Common myeloid progenitor, CD34-positive (primary cell): Measurements from ENCODE around the gene ZFAND6.

Experiments used
- CTCF ChIA-PET: fragments of 350-600 bp; sonication (Branson Sonifier 250); formaldehyde crosslinking; loops from one replicate; lab custom pipeline; 2021; ENCODE audit warnings: antibody characterized with exemption; lab: Charles Lee
- POLR2A ChIA-PET: fragments of 350-600 bp; sonication (Branson Sonifier 250); formaldehyde crosslinking; loops from one replicate; lab custom pipeline; 2021; ENCODE audit warnings: antibody characterized with exemption; lab: Charles Lee
- DNase-seq, 3 donors: peaks; one replicate each; pipeline versions ENCODE4 v3.0.0 to v3.0.0-alpha.2; 2013
- H3K27ac ChIP-seq, 2 experiments: 1 replicate in 1 of 2; 2 replicates in 1 of 2; pipeline ENCODE4 v1.7.0; 2013; ENCODE audit warnings: inconsistent platforms in 2 of 2, low read length in 2 of 2, mild to moderate bottlenecking in 2 of 2, low read depth in 1 of 2, moderate library complexity in 1 of 2; ENCODE audit not compliant: severe bottlenecking in 2 of 2, insufficient read depth in 1 of 2, poor library complexity in 1 of 2
- H3K27me3 ChIP-seq, 5 experiments: replicated peaks in 2 of 5; 1 replicate in 3 of 5; 2 replicates in 2 of 5; pipeline versions ENCODE4 v1.6.1 to v1.7.0; 2013; ENCODE audit warnings: low read length in 4 of 5, mild to moderate bottlenecking in 2 of 5, moderate library complexity in 2 of 5, inconsistent platforms in 1 of 5; ENCODE audit not compliant: insufficient read depth in 5 of 5, control insufficient read depth in 4 of 5
- H3K36me3 ChIP-seq, 4 experiments: 1 replicate in 2 of 4; 2 replicates in 2 of 4; pipeline versions ENCODE4 v1.6.1 to v1.7.0; 2013; ENCODE audit warnings: low read length in 3 of 4, control low read depth in 1 of 4, mild to moderate bottlenecking in 1 of 4; ENCODE audit not compliant: control insufficient read depth in 4 of 4, insufficient read depth in 4 of 4
- H3K4me1 ChIP-seq, 4 experiments: 1 replicate in 3 of 4; 2 replicates in 1 of 4; pipeline versions ENCODE4 v1.6.1 to v1.7.1; 2013; ENCODE audit warnings: low read length in 3 of 4, mild to moderate bottlenecking in 3 of 4, control low read depth in 1 of 4, inconsistent platforms in 1 of 4, moderate library complexity in 1 of 4; ENCODE audit not compliant: control insufficient read depth in 4 of 4, insufficient read depth in 4 of 4; ENCODE audit errors: control extremely low read depth in 1 of 4
- H3K4me3 ChIP-seq, 7 experiments: 1 replicate in 4 of 7; 2 replicates in 3 of 7; pipeline versions ENCODE4 v1.5.1 to v1.7.0; 2013; ENCODE audit warnings: mild to moderate bottlenecking in 7 of 7, low read length in 6 of 7, moderate library complexity in 6 of 7, inconsistent platforms in 2 of 7, low read depth in 2 of 7, control low read depth in 1 of 7; ENCODE audit not compliant: insufficient read depth in 4 of 7, control insufficient read depth in 1 of 7; ENCODE audit errors: extremely low read depth in 1 of 7
- H3K9me3 ChIP-seq, 5 experiments: 1 replicate in 4 of 5; 2 replicates in 1 of 5; pipeline versions ENCODE4 v1.6.1 to v1.7.1; 2013; ENCODE audit warnings: low read length in 4 of 5, mild to moderate bottlenecking in 2 of 5, inconsistent platforms in 1 of 5, low read depth in 1 of 5, moderate library complexity in 1 of 5; ENCODE audit not compliant: control insufficient read depth in 4 of 5, insufficient read depth in 2 of 5; ENCODE audit errors: control extremely low read depth in 1 of 5
- WGBS: methylation state at CpG from one replicate; pipeline ENCODE4 v1.1.5; 2013; ENCODE audit not compliant: insufficient coverage; 5-methylcytosine and 5-hydroxymethylcytosine counted together

The ZFAND6 gene

DNA sequence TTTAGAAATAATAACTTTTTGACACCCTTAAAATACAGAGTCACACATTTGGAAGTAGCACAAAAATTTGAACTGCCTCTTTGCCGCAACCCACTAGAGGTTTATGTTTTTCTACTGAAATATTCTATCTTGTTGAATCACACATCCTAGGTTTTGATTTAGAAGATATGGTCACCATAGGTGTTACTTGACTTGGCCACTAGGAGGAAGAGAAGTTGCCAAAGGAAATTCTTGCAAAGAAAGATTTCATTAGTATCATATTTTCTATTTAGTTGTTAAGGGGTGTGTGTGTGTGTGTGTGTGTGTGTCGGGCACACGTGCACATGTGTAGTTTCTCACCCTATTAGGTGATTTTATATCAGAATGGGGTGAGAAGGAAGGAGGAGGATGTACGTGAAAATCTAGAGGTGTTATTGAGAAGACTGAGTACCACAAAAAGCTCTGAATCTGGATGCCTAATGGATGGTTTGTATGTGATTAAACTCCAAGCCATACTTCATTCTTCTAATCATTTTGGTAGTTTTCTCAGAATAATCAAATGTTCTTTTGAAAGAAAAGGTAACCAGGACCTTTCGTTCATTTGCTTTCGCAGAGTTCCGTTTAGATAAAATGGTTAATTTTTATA lies 31.5 kb downstream of the ZFAND6 start:
- no peaks in the 10 kb centered on the region for H3K27me3 ChIP-seq
- POLR2A ChIA-PET = interaction anchor here (0.6 kb wide), 1 partner anchor 48 kb away, joined by 3 read pairs; no protein-coding TSS in a partner anchor
- H3K4me1 ChIP-seq = peaks cover 0 to 42% (median 3%) of the 10 kb centered on the region in 4 experiments
- DNase-seq = peak; percentile 58 to 77 (median 62)
- WGBS = no CpG with 5 or more reads among the region's 7 CpGs
- peaks cover 0 to 2% (median 0%) of the 10 kb centered on the region in 4 experiments for H3K36me3 ChIP-seq
- CTCF ChIA-PET = interaction anchor here (1.0 to 3.1 kb wide), 8 partner anchors 10 to 82 kb away, joined by 3 to 12 read pairs (median 5); no protein-coding TSS in a partner anchor
- no peaks in the 10 kb centered on the region for H3K9me3 ChIP-seq
- peak overlapping the region in 1 of 2 experiments; percentile 2 for H3K27ac ChIP-seq
- H3K4me3 ChIP-seq = no peak overlapping the region

DNA sequence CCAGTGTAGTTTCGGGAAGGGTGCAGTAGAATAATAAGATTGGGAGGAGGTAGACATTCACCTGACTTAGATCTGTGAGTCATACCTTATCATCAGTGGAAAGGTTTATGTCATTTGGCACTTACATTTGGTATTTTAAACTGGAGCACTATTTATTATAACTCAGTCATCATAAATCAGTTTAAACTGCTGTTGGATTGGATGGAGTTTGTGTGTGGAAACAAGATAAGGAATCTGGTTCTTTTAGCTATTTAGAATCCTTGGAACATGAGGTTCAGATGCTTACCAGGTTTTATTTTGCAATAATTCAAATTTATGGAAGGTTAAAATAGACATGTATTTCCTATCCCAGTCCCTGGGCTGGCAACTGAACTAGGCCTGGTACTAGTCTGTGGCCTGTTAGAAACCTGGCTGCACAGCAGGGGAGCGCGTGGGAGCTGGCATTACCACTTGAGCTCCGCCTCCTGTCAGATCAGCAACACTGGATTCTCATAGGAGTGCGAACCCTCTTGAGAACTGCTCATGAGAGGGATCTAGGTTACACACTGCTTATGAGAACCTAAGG lies 34.5 kb downstream of the ZFAND6 start:
- no peak overlapping the region for H3K4me3 ChIP-seq
- H3K9me3 ChIP-seq = no peaks in the 10 kb centered on the region
- WGBS = 38% methylated on average over 4 of the region's 5 CpGs
- no peaks in the 10 kb centered on the region for H3K27me3 ChIP-seq
- peak; percentile 33 to 76 (median 60) for DNase-seq
- H3K36me3 ChIP-seq = no peaks in the 10 kb centered on the region
- peaks cover 0 to 40% (median 3%) of the 10 kb centered on the region in 4 experiments for H3K4me1 ChIP-seq
- ChIA-PET POLR2A (interaction anchor here (0.6 kb wide), 1 partner anchor 10 kb away, joined by 3 read pairs; no protein-coding TSS in a partner anchor), CTCF (interaction anchor here (0.6 to 1.8 kb wide), 3 partner anchors 10 to 40 kb away, joined by 3 to 6 read pairs (median 3); no protein-coding TSS in a partner anchor)
- H3K27ac ChIP-seq = no peak overlapping the region

GRCh38 chr15:80095511-80095910 lies 36.0 kb downstream of the ZFAND6 start:
- H3K4me3 ChIP-seq = no peak overlapping the region
- no peaks in the 10 kb centered on the region for H3K9me3 ChIP-seq
- DNase-seq = no peak
- no peaks in the 10 kb centered on the region for H3K36me3 ChIP-seq
- ChIA-PET CTCF (interaction anchor here (0.8 kb wide), 1 partner anchor 27 kb away, joined by 3 read pairs; no protein-coding TSS in a partner anchor), POLR2A (interaction anchor here (0.6 kb wide), 2 partner anchors 13 to 1463 kb away, joined by 3 read pairs; no protein-coding TSS in a partner anchor)
- peaks cover 0 to 30% (median 4%) of the 10 kb centered on the region in 4 experiments for H3K4me1 ChIP-seq
- H3K27ac ChIP-seq = no peak overlapping the region
- 81% methylated on average over 2 of the region's 4 CpGs for WGBS
- H3K27me3 ChIP-seq = no peaks in the 10 kb centered on the region

GRCh38 chr15:80095969-80096368 lies 36.5 kb downstream of the ZFAND6 start:
- ChIA-PET CTCF (interaction anchor here (0.8 kb wide), 1 partner anchor 26 kb away, joined by 3 read pairs; no protein-coding TSS in a partner anchor), POLR2A (interaction anchor here (0.6 kb wide), 2 partner anchors 13 to 1462 kb away, joined by 3 read pairs; no protein-coding TSS in a partner anchor)
- WGBS = no CpG with 5 or more reads among the region's 3 CpGs
- DNase-seq = no peak
- no peaks in the 10 kb centered on the region for H3K36me3 ChIP-seq
- no peak overlapping the region for H3K27ac ChIP-seq
- H3K4me3 ChIP-seq = no peak overlapping the region
- H3K4me1 ChIP-seq = peaks cover 0 to 28% (median 3%) of the 10 kb centered on the region in 4 experiments
- H3K9me3 ChIP-seq = no peaks in the 10 kb centered on the region
- no peaks in the 10 kb centered on the region for H3K27me3 ChIP-seq

DNA sequence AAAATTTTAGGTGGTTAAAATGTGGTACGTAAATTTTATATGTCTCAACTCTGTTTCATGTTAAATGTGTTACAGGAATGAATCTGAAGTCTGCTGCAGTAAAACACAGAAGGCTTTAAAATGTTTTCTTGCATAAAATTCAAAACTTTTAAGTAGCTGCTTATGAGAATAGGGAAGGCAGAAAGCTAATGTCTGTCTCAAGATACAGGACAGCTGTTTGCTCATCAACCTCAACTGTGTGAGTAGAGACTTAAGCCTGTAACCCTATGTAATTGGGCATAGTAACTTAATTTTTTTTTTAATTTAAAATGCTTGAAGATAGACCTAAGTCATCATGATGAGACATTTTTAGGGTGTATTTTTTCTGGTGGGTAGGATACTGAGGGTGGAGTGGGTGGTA lies 38.9 kb downstream of the ZFAND6 start:
- H3K27ac ChIP-seq = no peak overlapping the region
- DNase-seq = peak in 1 of 3 donors; percentile 29
- ChIA-PET POLR2A (no interaction called here), CTCF (interaction anchor here (1.0 to 1.2 kb wide), 3 partner anchors 8 to 37 kb away, joined by 3 read pairs; no protein-coding TSS in a partner anchor)
- no CpG with 5 or more reads among the region's 1 CpG for WGBS
- peaks cover 0 to 3% (median 1%) of the 10 kb centered on the region in 4 experiments for H3K36me3 ChIP-seq
- no peak overlapping the region for H3K4me3 ChIP-seq
- peaks cover 0 to 24% (median 3%) of the 10 kb centered on the region in 4 experiments for H3K4me1 ChIP-seq
- no peaks in the 10 kb centered on the region for H3K27me3 ChIP-seq
- H3K9me3 ChIP-seq = no peaks in the 10 kb centered on the region

- Histone ChIP-seq H3K4me1 (peaks cover 0 to 19% (median 3%) of the 10 kb centered on the region in 4 experiments), H3K9me3 (no peaks in the 10 kb centered on the region), H3K36me3 (peaks cover 0 to 3% (median 1%) of the 10 kb centered on the region in 4 experiments), H3K27me3 (no peaks in the 10 kb centered on the region), H3K27ac (no peak overlapping the region), H3K4me3 (no peak overlapping the region)
- POLR2A ChIA-PET = interaction anchor here (0.6 kb wide), 1 partner anchor 23 kb away, joined by 3 read pairs; no protein-coding TSS in a partner anchor
- CTCF ChIA-PET = interaction anchor here (1.2 kb wide), 1 partner anchor 9 kb away, joined by 3 read pairs; no protein-coding TSS in a partner anchor
- no peak for DNase-seq
- 75% methylated on average over 2 of the region's 3 CpGs for WGBS
Observed at GRCh38 chr15:80099241-80099640, 39.8 kb downstream of the ZFAND6 start.
